Spleen (tissue), 11 donors: ENCODE results near the gene SDK2. TPM values are rescaled to one million over a fixed set of nuclear protein-coding genes. Genes with fewer than 3 reads are reported as not detected.

Source experiments
- DNase-seq: peaks from one replicate; pipeline ENCODE4 v3.0.0-alpha.2; 2020
- H3K27ac ChIP-seq, 8 donors: fragments of 200-600 bp; sonication (generic) in 7 of 8; 1 replicate in 4 of 8; 2 replicates in 4 of 8; pipeline versions ENCODE4 v1.5.0 to v1.8.0; 2016 to 2021; ENCODE audit warnings: inconsistent platforms in 4 of 8, mild to moderate bottlenecking in 4 of 8, moderate library complexity in 1 of 8
- H3K27me3 ChIP-seq, 7 donors: fragments of 200-600 bp; sonication (generic) in 6 of 7; replicated peaks in 1 of 7; 1 replicate in 4 of 7; 2 replicates in 3 of 7; pipeline versions ENCODE4 v1.5.0 to v1.8.0; 2016 to 2021; ENCODE audit warnings: inconsistent platforms in 3 of 7, mild to moderate bottlenecking in 1 of 7
- H3K36me3 ChIP-seq, 6 donors: fragments of 200-600 bp; sonication (generic) in 5 of 6; 1 replicate in 4 of 6; 2 replicates in 2 of 6; pipeline versions ENCODE4 v1.5.0 to v1.8.0; 2016 to 2021; ENCODE audit warnings: inconsistent platforms in 2 of 6
- H3K4me1 ChIP-seq, 6 donors: fragments of 200-600 bp; sonication (generic) in 5 of 6; 1 replicate in 3 of 6; 2 replicates in 3 of 6; pipeline versions ENCODE4 v1.5.0 to v1.8.0; 2016 to 2021; ENCODE audit warnings: inconsistent platforms in 3 of 6
- H3K4me3 ChIP-seq, 8 donors: fragments of 200-600 bp; sonication (generic) in 7 of 8; 1 replicate in 4 of 8; 2 replicates in 4 of 8; pipeline versions ENCODE4 v1.5.0 to v1.8.0; 2016 to 2021; ENCODE audit warnings: inconsistent platforms in 4 of 8, mild to moderate bottlenecking in 4 of 8, moderate library complexity in 2 of 8
- H3K9me3 ChIP-seq, 8 donors: fragments of 200-600 bp; sonication (generic) in 7 of 8; 1 replicate in 4 of 8; 2 replicates in 4 of 8; pipeline versions ENCODE4 v1.5.0 to v1.8.0; 2016 to 2021; ENCODE audit warnings: inconsistent platforms in 4 of 8
- CTCF ChIP-seq, 11 experiments: fragments of 200-600 bp in 7 of 11; fragments of 450-650 bp in 4 of 11; sonication (generic) in 4 of 11; IDR thresholded peaks in 8 of 11; conservative IDR thresholded peaks in 3 of 11; 1 replicate in 7 of 11; 2 replicates in 4 of 11; pipeline versions ENCODE4 v1.4.0 to v1.8.0; 2016 to 2021; ENCODE audit warnings: antibody characterized with exemption in 11 of 11, inconsistent platforms in 4 of 11, mild to moderate bottlenecking in 1 of 11
- POLR2A ChIP-seq, 3 donors: fragments of 450-650 bp; IDR thresholded peaks; one replicate each; pipeline ENCODE4 v1.5.1; 2017; ENCODE audit warnings: antibody characterized with exemption in 3 of 3, mild to moderate bottlenecking in 1 of 3
- POLR2AphosphoS5 ChIP-seq, 3 donors: sonication (generic); formaldehyde crosslinking; IDR thresholded peaks; one replicate each; pipeline ENCODE4 v1.5.1; 2017; ENCODE audit warnings: antibody characterized with exemption in 3 of 3
- WGBS, 5 donors: extraction: QIAGEN DNeasy Blood & Tissue Kit in 3 of 5; methylation state at CpG; one replicate each; pipeline versions ENCODE4 v1.1.5 to v1.1.7; 2013 to 2018; 5-methylcytosine and 5-hydroxymethylcytosine counted together
- intact Hi-C: fragments of 100-400 bp; cut with DNase I; formaldehyde crosslinking; loops from one replicate; pipeline ENCODE4 v1.15.0; 2023; ENCODE audit warnings: low total_unique reads
- polyA plus RNA-seq, 3 donors: library from polyadenylated mRNA; stranded (reverse); fragments of 200-250 nt; gene quantifications; one replicate each; pipeline ENCODE4 v1.2.1, GENCODE V29; 2013
- total RNA-seq, 7 donors: library from RNA; depleted of rRNA in 3 of 7; stranded (reverse); fragments of >200 nt in 3 of 7; fragmentation: NEBNext Ultra II Directional in 4 of 7; extraction: Animal tissue kit (Norgen Biotek cat#: 25700) in 4 of 7; gene quantifications; one replicate each; pipeline versions ENCODE4 v1.1.0 to v1.2.1, GENCODE V29; 2016 to 2021
- donor health status: healthy with polysubstance abuse.
- donor health status: DM: no; HTN: no; CAD: no; lungs with moderate emphysema.
- donor health status: DM: no; HTN: no; CAD: no.
- donor health status: Bipolar disorder and iron deficiency.
- donor health status: healthy.
- donor health status: DM: no; HTN: no; CAD: no.
- donor health status: DM: yes; HTN: yes; CAD: no.

SDK2 gene
- total and polyA plus RNA-seq, 10 donors = 0.86 to 16.5 (median 9.7) TPM

DNA sequence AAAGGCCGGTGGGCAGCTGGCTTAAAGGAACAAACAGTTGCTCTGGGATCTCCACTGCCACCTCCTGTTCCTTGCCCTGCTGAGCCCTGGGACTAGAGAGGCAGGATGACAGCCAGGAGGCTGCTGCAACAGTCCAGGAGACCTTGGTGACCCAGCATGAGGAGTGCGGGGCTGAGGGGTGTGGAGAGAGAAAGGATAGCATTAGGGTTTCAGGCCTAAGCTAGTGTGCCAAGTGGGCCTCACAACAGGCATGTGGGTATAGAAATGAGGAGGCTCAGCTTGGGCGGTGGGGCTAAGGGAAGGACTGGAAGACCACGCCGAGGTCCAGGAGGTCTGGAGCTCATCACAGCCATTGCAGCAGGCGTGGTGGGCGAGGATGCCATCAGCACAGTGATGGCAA is 39.8 kb downstream of the SDK2 start:
- 89 to 95% (median 91%) methylated on average over 7 of the region's 7 CpGs for WGBS, 5 donors
- Histone ChIP-seq H3K9me3 (peaks cover 0 to 7% (median 0%) of the 10 kb centered on the region in 8 donors), H3K36me3 (no peaks in the 10 kb centered on the region), H3K4me1 (peaks cover 0 to 7% (median 0%) of the 10 kb centered on the region in 6 donors), H3K27me3 (no peaks in the 10 kb centered on the region), H3K4me3 (no peak overlapping the region), H3K27ac (no peak overlapping the region)
- DNase-seq = no peak
- intact Hi-C loops = no loop called here
- TF ChIP-seq POLR2AphosphoS5 (IDR thresholded peaks at IDR 0.05) = no peak
- no peak for TF ChIP-seq CTCF (IDR thresholded peaks at IDR 0.05 in 8 of 11, conservative IDR thresholded peaks at IDR 0.05 in 3 of 11)
- no peak for TF ChIP-seq POLR2A (IDR thresholded peaks at IDR 0.05)

DNA sequence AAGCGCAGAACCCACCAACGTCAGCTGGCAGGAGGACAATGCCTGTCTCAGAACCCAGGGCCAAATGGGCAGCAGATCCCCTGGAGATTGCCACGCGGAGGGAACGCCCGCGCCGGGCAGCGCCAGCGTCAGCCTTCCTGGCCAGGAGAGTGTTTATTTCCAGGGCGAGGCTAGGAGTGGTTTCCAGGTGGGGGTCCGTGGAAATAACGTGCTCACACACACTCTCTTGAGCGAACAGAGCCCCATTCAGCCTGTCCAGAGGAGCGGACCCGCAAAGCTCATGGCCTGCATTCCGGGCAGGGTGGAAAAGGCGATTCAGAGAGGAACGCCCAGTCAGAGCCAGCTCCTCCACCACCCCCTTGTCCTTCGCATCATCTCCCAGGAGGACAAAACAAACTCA is 40.3 kb downstream of the SDK2 start:
- DNase-seq = no peak
- intact Hi-C loops = no loop called here
- Histone ChIP-seq H3K4me3 (no peak overlapping the region), H3K27me3 (no peaks in the 10 kb centered on the region), H3K4me1 (peaks cover 0 to 8% (median 0%) of the 10 kb centered on the region in 6 donors), H3K27ac (no peak overlapping the region), H3K9me3 (peaks cover 0 to 7% (median 0%) of the 10 kb centered on the region in 8 donors), H3K36me3 (no peaks in the 10 kb centered on the region)
- TF ChIP-seq POLR2A (IDR thresholded peaks at IDR 0.05) (no peak), POLR2AphosphoS5 (IDR thresholded peaks at IDR 0.05) (no peak), CTCF (IDR thresholded peaks at IDR 0.05 in 8 of 11, conservative IDR thresholded peaks at IDR 0.05 in 3 of 11) (no peak)
- 92 to 97% (median 94%) methylated on average over 16 to 20 of the region's 20 CpGs for WGBS, 5 donors

GRCh38 chr17:73600103-73600871 is 44.0 kb downstream of the SDK2 start:
- TF ChIP-seq POLR2A (IDR thresholded peaks at IDR 0.05) (no peak), CTCF (IDR thresholded peaks at IDR 0.05 in 8 of 11, conservative IDR thresholded peaks at IDR 0.05 in 3 of 11) (no peak), POLR2AphosphoS5 (IDR thresholded peaks at IDR 0.05) (no peak)
- intact Hi-C loops = no loop called here
- no peak for DNase-seq
- Histone ChIP-seq H3K36me3 (no peaks in the 10 kb centered on the region), H3K9me3 (peaks cover 0 to 7% (median 0%) of the 10 kb centered on the region in 8 donors), H3K4me3 (no peak overlapping the region), H3K27me3 (no peaks in the 10 kb centered on the region), H3K4me1 (peaks cover 0 to 28% (median 8%) of the 10 kb centered on the region in 6 donors), H3K27ac (peak overlapping the region in 4 of 8 donors; percentile 9 to 45 (median 37))
- 68 to 83% (median 81%) methylated on average over 12 to 16 of the region's 16 CpGs for WGBS, 5 donors

DNA sequence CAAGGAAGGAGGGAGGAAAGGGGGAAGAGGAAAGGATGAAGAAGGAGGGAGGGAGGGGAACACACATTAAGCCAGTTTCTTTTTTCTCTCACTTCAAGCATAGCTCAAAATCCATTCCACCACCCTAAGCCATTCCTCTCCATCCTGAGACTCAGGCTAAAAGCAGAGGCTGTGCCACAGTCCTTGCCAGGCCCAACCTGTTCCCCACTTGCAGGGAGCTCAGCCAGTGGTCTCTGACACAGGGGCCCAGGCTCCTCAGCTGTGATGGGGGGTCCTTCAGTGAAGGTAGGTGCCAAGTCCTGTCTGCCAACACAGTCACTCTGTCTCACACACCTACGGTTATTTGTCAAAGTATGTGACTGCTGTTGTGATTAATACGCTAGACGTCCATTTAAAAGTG is 44.6 kb downstream of the SDK2 start:
- peaks cover 0 to 7% (median 0%) of the 10 kb centered on the region in 8 donors for H3K9me3 ChIP-seq
- peaks cover under 1 to 35% (median 11%) of the 10 kb centered on the region in 6 donors for H3K4me1 ChIP-seq
- no peak overlapping the region for H3K4me3 ChIP-seq
- DNase-seq = no peak
- WGBS, 5 donors = 81 to 90% (median 88%) methylated on average over 3 of the region's 3 CpGs
- peak overlapping the region in 2 of 8 donors; percentile 34 to 45 for H3K27ac ChIP-seq
- no peaks in the 10 kb centered on the region for H3K36me3 ChIP-seq
- TF ChIP-seq POLR2A (IDR thresholded peaks at IDR 0.05) (no peak), CTCF (IDR thresholded peaks at IDR 0.05 in 8 of 11, conservative IDR thresholded peaks at IDR 0.05 in 3 of 11) (no peak), POLR2AphosphoS5 (IDR thresholded peaks at IDR 0.05) (no peak)
- intact Hi-C loops = no loop called here
- H3K27me3 ChIP-seq = no peaks in the 10 kb centered on the region
